Activated CD4-positive, alpha-beta T cell treated with anti-CD3 and anti-CD28 coated beads, Interleukin-2, amount 50 U/mL, for 48 hours (primary cell): ENCODE measurements around the gene BAAT.
"Not testable (repeated sequence)": the region's sequence is repeated elsewhere in the genome, so short reads cannot be mapped to it uniquely, and the experiment has no call there.

ENCODE experiments used
- DNase-seq, 2 experiments: peaks; one replicate each; pipeline ENCODE4 v3.0.0-alpha.2; 2020

BAAT gene

DNA sequence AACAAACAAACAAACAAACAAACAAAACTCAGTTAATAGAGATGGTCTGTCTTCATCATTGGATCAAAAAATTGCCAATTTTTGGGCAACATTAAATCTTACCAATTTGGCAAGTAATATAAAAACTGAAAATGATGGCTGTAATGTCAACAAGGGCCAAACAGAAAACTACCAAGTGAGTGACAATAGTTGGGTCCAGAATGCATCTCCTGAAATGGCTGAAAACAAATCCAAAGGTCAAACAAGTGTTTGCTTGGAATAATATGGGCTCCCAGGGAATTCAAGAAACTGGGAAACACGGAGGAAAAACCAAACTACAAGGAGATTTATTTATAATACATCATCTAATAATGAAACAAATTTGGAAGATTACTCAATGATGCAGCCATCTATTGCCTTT, 25.1 kb downstream of the BAAT start:
- DNase-seq = no peak

GRCh38 chr9:101356619-101357018, 28.2 kb downstream of the BAAT start:
- DNase-seq = no peak

DNA sequence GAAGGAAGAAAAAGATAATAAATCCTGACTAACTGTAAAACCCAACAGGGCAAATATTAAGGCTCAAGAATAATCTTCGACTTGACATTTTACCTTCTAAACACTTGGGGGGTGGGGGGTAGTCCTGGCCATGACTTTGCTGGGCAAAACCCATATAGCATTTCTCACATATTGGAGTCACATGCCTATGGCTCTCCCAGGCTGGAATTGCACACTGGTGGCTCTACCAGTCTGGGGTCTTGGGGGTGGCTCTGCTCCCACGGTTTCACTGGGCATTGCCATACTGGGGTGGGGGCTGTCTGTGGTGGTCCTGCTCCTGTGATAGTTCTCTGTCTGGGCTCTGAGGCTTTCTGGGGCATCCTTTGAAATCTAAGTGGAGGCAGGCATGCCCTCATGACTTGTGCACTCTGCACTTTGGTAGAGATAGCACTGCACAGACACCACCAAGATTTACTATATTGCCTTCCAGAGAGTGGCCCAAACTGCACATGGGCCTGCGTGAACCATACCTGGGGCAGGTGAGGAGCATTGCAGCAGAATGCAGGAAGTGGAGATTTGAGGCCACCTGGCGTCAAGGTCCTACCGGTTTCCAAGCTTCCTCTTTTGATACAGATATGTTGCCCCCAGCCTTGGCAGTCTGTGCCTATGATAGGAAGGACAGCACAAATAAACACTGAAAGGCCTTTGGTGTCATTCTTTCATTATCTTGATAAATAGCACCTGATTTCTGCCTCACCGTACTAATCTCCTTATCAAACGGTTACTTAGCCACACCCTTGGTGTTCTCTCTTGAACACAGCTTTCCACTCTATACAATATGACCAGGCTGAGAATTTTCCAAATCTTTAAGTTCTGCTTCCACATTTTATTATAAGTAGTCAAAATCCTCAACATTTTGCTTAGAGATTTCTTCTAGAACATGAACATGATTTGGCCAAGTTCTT, 29.8 kb downstream of the BAAT start:
- DNase-seq = no peak

DNA sequence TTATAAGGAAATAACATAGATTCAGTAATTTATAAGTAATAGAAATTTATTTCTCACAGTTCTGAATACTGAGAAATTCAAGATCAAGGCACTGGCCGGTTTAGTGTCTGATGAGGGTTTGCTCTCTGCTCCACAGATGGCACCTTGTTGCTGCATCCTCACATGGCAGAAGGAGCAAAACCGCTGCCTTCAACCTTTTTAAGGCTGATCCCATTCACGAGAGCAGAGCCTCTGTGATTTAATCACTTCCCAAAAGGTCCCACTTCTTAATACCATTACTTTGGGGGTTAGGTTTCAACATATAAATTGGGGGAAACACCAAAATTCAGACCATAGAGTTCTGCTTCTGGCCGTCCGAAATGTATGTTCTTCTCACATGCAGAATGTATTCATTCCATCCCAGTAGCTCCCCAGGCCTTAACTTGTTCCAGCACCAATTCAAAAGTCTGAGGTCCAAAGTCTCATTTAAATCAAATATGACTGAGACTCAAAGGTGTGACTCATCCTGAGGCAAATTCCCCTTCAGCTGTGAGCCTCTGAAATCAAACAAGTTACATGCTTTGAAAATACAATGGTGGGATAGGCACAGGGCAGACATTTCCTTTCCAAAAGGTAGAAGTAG, 30.6 kb downstream of the BAAT start:
- no peak for DNase-seq

DNA sequence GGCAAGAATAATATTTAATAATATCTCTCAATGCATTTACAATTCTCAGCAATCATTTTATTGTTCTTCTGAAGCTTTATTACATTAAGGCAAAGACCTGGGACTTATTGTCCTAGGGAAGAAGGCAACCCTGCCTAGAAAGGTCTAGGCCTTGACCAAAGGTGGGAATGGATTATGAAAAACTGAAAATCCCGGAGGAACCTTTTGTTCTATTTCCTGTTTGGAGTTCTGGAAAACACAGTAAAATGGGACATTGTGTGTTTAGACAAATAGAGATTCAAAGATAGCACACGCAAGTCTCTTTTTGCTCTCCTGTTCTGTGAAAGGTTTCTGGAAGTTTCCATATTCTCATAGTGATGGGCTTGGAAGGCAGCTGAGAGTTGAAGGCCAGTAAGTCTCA, 31.1 kb downstream of the BAAT start:
- no peak for DNase-seq

- no peak for DNase-seq
These were observed 31.8 kb downstream of the BAAT start for GRCh38 chr9:101352892-101353463.

DNA sequence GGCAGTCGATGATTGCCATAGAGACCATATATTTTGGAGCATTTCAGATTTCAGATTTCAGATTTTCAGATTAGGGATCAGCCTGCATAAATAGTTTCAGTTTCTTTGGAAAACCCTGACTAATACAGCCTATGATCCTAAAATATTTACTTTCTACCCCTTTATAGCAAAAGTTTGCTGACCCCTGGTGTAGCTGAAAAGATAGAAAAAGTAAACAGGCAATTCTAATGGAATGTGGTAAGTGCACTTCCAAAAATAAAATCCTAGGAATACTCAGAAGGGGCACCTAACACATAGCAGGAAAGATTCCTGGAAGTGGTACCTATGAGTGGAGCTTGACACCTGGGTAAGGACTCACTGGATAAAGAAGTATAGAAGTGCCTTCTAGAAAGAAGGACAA, 34.5 kb downstream of the BAAT start:
- DNase-seq = no peak

DNA sequence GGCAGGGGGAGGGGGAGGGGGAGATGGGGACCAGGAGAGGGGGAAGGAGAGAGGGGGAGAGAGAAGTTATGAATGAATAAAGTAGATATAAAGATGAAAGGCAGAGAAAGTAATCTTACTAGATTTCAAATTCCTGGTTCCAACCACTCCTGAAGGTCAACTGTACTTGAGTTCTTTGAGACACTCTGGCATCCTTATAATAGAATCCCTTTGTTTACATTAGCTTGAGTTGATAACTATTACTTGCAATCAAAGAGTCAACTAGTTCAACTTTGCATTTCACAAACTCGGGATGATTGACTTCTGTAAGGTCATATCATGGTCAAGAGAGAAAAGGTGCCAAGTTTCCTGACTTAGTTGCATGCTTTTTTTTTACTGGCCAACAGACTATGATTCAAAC, 42.2 kb downstream of the BAAT start:
- DNase-seq = no peak

DNA sequence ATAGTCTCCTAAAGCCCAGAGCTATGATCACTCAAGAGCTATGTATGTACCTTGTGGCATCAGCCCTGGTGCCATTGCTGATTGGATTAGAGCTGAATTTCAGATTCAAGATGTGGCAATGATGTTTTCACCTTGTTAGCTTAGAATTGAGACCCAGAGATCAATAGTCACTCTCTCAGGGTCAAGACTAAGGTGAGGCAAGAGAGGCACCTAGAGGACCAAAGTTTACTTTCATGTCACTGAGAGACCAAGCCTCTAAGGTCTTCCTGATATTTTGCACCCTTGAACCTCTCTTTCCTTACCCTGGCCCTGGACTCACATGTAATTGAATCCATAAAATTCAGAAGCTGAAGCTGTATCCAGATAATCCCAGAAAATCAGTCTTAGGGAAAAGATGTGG, 42.8 kb downstream of the BAAT start:
- no peak for DNase-seq

DNA sequence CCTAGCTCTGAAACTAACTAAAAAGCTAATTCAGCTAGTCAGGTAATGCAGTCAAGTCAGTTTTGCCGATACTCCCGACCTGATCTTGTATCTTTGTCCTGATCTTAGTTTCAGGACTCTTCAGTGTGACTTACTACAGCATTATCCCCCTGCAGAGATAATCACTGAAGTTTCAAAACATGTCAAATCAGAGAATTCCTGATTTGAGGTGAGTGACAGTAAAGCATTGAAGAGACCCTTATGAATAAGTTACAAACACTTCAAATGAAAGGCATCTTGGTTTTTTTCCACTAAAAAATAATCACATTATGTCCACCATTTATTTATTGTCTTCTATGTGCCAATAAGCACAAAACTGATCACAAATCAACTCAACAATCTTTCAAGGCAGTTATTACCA, 47.6 kb downstream of the BAAT start:
- DNase-seq = no peak

DNA sequence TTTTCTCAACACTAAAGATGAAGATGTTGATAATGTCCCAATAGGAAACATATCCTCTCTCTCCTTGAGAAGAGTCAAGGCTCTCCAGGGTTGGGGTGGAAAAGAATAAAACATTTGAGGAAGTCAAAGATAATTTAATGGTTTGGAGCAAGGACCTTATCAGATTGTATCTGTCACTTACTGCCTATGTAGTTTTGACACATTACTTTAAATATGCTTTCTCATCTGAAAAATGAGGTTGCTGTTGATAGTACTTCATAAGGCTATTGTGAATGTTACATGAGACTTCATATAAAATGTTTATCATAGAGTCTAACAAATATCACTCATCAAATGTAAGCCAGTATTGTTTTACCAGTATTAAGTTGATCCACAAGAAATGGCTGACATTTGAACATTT, 48.7 kb downstream of the BAAT start:
- DNase-seq = no peak

GRCh38 chr9:101333926-101334702, 50.7 kb downstream of the BAAT start:
- no peak for DNase-seq

GRCh38 chr9:101333490-101333889, 51.3 kb downstream of the BAAT start:
- DNase-seq = no peak

- DNase-seq = no peak
These were observed 52.4 kb downstream of the BAAT start for GRCh38 chr9:101332362-101332761.

GRCh38 chr9:101327422-101327909, 57.3 kb downstream of the BAAT start:
- DNase-seq = not testable (repeated sequence)

DNA sequence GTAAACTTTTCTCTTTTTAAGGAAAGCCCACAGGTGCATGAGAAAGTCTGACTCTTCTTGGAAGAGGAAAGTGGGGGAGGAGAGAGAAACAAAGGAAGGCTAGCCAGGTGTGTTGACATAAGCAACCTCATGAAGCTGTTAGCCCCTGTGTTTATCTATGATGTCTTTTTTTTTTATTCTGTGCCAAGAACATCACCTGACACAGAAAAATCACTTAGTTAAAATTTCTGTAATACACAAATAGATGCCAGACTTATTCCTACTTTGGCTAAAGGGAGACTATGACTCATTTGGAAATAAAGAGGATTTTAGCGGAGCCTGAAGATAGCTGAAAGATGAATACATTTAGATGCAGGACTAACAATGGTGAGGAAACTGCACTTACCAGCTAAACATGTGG, 58.3 kb downstream of the BAAT start:
- DNase-seq = no peak

DNA sequence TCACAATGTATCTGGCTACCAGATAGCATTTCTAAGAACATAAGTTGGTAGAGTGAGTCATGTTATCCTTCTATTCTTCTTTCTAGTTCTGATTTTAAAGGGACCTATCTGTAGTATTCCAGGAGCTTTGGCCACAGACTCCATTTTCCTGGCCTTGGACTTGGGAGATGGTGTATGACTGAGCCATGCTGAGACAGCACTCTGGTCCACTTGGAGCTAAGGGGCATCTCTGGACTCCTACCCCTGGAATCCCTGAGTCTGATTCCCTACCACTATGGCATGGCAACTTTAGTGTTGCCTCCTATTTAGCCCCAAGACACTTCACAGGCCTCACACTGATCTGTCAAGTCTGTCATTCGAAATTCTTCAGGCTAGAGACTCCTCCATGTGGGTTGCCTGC, 58.8 kb downstream of the BAAT start:
- DNase-seq = no peak

DNA sequence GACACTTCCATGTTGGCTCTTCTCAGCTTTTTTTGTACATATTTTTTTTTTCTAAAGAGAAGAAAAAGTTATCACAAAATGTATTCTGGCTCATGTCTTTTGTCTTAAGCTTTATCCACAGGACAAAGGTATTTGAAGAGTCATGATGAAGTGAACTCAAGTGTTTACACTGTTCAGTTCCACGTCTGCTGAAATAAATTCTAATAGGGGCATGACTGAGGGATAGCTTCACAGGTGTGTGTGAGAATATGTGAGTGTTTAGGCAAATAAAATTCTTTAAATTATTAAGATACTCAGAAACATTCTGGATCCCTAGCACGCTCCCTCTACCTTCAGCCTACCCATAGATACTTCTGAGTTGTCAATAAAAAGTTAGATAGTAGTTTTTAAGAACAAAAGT, 59.8 kb downstream of the BAAT start:
- DNase-seq = no peak

DNA sequence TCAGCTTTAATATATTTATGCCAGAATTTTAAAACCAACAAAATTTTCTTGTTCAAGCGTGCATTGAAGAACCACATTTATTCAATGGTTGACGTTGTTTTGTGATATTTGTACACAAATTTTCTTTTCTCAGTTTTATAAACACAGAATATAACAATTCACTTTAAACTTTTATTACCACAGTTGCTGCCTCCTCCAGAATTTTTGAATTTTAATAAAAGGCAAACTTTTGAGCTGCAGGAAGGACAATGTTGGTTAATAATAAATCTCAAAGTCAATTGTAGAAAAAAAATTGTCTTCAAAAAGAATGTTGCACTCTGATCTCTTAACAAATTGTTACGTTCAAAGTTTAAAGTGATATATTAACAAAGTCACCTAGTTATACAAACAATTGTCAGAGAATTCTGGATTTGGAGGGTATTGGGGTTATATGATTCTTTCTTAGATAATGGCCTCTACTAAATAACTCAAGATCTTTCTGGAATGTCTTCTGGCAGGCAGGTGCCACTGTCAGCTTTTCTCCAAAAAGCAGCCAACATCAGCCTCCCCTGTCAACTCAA, 60.5 kb downstream of the BAAT start:
- DNase-seq = no peak

DNA sequence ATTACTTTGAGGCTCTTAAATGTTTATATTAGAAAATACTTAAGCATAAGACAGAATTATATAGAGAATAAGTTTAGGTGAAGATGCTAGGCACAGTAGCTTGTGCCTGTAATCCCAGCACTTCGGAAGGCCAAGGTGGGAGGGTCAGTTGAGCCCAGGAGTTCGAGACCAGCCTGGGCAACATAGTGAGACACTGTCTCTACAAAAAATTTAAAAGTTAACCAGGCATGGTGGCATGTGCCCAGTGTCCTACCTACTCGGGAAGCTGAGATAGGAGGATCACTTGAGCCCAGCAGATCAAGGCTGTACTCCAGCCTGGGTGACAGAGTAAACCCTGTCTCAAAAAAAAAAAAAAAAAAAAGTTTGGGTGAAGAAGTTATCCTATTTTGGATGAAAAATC, 61.7 kb downstream of the BAAT start:
- no peak for DNase-seq

DNA sequence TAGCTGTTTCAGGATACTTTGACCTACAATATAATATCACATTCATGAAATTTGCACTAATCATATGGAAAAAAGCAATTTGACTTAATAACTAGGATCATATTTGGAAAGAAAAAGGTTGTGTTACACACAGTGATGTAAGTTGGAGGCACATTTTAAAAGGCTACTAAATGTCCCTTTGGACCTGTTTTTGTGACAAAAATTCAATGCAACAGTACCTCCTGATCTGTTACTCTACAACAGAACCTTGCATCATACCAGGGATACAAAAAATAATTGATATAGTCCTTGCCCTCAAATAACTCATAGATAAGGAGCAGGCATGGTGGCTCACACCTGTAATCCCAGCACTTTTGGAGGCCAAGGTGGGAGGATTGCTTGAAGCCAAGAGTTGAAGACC, 67.1 kb downstream of the BAAT start:
- no peak for DNase-seq

GRCh38 chr9:101315112-101315450, 69.7 kb downstream of the BAAT start:
- no peak for DNase-seq

- DNase-seq = no peak
These were observed 72.1 kb downstream of the BAAT start for GRCh38 chr9:101312661-101313060.
